HUES48 (cell line): ENCODE measurements around the gene TBX10.

ENCODE experiments used
- H3K27ac ChIP-seq: one replicate; pipeline ENCODE4 v1.7.0; 2013; ENCODE audit warnings: low read depth, low read length, inconsistent platforms
- H3K27me3 ChIP-seq: 2 replicates; pipeline ENCODE4 v1.6.1; 2013; ENCODE audit warnings: mild to moderate bottlenecking, low read length; ENCODE audit not compliant: control insufficient read depth, insufficient read depth
- H3K36me3 ChIP-seq: 2 replicates; pipeline ENCODE4 v1.6.1; 2013; ENCODE audit warnings: low read length; ENCODE audit not compliant: control insufficient read depth, insufficient read depth
- H3K4me1 ChIP-seq: 2 replicates; pipeline ENCODE4 v1.6.1; 2013; ENCODE audit warnings: mild to moderate bottlenecking, low read length; ENCODE audit not compliant: control insufficient read depth, insufficient read depth
- H3K4me3 ChIP-seq: 2 replicates; pipeline ENCODE4 v1.5.1; 2013; ENCODE audit warnings: mild to moderate bottlenecking, low read depth, low read length
- H3K9ac ChIP-seq: 2 replicates; pipeline ENCODE4 v1.6.1; 2013; ENCODE audit warnings: mild to moderate bottlenecking, low read depth, low read length, moderate library complexity
- H3K9me3 ChIP-seq: 2 replicates; pipeline ENCODE4 v1.6.1; 2013; ENCODE audit warnings: low read length; ENCODE audit not compliant: control insufficient read depth, insufficient read depth

The TBX10 gene

GRCh38 chr11:67611704-67612587, 27.6 kb downstream of the TBX10 start:
- peaks cover 47% of the 10 kb centered on the region for H3K36me3 ChIP-seq

GRCh38 chr11:67611165-67611564, 28.4 kb downstream of the TBX10 start:
- Histone ChIP-seq H3K27me3 (no peaks in the 10 kb centered on the region), H3K4me1 (peaks cover 27% of the 10 kb centered on the region; the same call in 1 of the 2 replicates), H3K27ac (no peak overlapping the region), H3K36me3 (peaks cover 47% of the 10 kb centered on the region), H3K9me3 (no peaks in the 10 kb centered on the region), H3K9ac (no peak overlapping the region), H3K4me3 (no peak overlapping the region)

More at GRCh38 chr11:67611704-67612587, 27.6 kb downstream of the TBX10 start:
- H3K27ac ChIP-seq = no peak overlapping the region
- H3K4me1 ChIP-seq = peaks cover 29% of the 10 kb centered on the region
- H3K9ac ChIP-seq = no peak overlapping the region
- H3K4me3 ChIP-seq = no peak overlapping the region
- no peaks in the 10 kb centered on the region for H3K9me3 ChIP-seq
- no peaks in the 10 kb centered on the region for H3K27me3 ChIP-seq

- Histone ChIP-seq H3K9ac (no peak overlapping the region), H3K27ac (no peak overlapping the region), H3K4me1 (peaks cover 28% of the 10 kb centered on the region), H3K27me3 (no peaks in the 10 kb centered on the region), H3K9me3 (no peaks in the 10 kb centered on the region), H3K36me3 (peaks cover 47% of the 10 kb centered on the region), H3K4me3 (no peak overlapping the region)
Measured at GRCh38 chr11:67610302-67610868, 29.2 kb downstream of the TBX10 start.

- Histone ChIP-seq H3K36me3 (peaks cover 47% of the 10 kb centered on the region), H3K27ac (no peak overlapping the region), H3K9me3 (no peaks in the 10 kb centered on the region), H3K4me1 (peaks cover 33% of the 10 kb centered on the region), H3K27me3 (no peaks in the 10 kb centered on the region), H3K4me3 (no peak overlapping the region), H3K9ac (no peak overlapping the region)
Measured at GRCh38 chr11:67609316-67609715, 30.2 kb downstream of the TBX10 start.

GRCh38 chr11:67608486-67608885, 31.1 kb downstream of the TBX10 start:
- Histone ChIP-seq H3K27ac (no peak overlapping the region), H3K36me3 (peaks cover 47% of the 10 kb centered on the region), H3K9me3 (no peaks in the 10 kb centered on the region), H3K4me1 (peaks cover 29% of the 10 kb centered on the region), H3K9ac (no peak overlapping the region), H3K4me3 (no peak overlapping the region), H3K27me3 (no peaks in the 10 kb centered on the region)

- Histone ChIP-seq H3K9ac (no peak overlapping the region), H3K27ac (no peak overlapping the region), H3K4me1 (peaks cover 34% of the 10 kb centered on the region), H3K9me3 (no peaks in the 10 kb centered on the region), H3K36me3 (peaks cover 42% of the 10 kb centered on the region), H3K27me3 (no peaks in the 10 kb centered on the region), H3K4me3 (peak overlapping the region; percentile 98)
Measured at GRCh38 chr11:67607507-67607906, 32.1 kb downstream of the TBX10 start.

GRCh38 chr11:67606492-67607295, 32.9 kb downstream of the TBX10 start, which contains the start of gene NDUFV1:
Gene NDUFV1 (plus strand): TSS chr11:67606936. CDS start chr11:67607005, 69 bp downstream.
- Histone ChIP-seq H3K4me3 (peak within 1 kb of the TSS; percentile 98), H3K9me3 (no peaks in the 10 kb centered on the region), H3K9ac (peak within 1 kb of the TSS; percentile 56), H3K27ac (no peak within 1 kb of the TSS), H3K4me1 (peaks cover 34% of the 10 kb centered on the region), H3K27me3 (no peaks in the 10 kb centered on the region), H3K36me3 (peaks cover 34% of the 10 kb centered on the region)

- H3K36me3 ChIP-seq = peaks cover 28% of the 10 kb centered on the region
- H3K27me3 ChIP-seq = no peaks in the 10 kb centered on the region
- H3K4me1 ChIP-seq = peaks cover 34% of the 10 kb centered on the region
- no peaks in the 10 kb centered on the region for H3K9me3 ChIP-seq
- H3K9ac ChIP-seq = no peak overlapping the region
- peak overlapping the region; percentile 98 for H3K4me3 ChIP-seq
- no peak overlapping the region for H3K27ac ChIP-seq
Measured at GRCh38 chr11:67606093-67606491, 33.5 kb downstream of the TBX10 start.

- H3K36me3 ChIP-seq = peaks cover 23% of the 10 kb centered on the region
- H3K27ac ChIP-seq = no peak overlapping the region
- H3K9me3 ChIP-seq = no peaks in the 10 kb centered on the region
- no peaks in the 10 kb centered on the region for H3K27me3 ChIP-seq
- no peak overlapping the region for H3K9ac ChIP-seq
- H3K4me3 ChIP-seq = no peak overlapping the region
- peaks cover 34% of the 10 kb centered on the region for H3K4me1 ChIP-seq
Measured at GRCh38 chr11:67605231-67606011, 34.1 kb downstream of the TBX10 start.

- Histone ChIP-seq H3K4me3 (no peak overlapping the region), H3K4me1 (peaks cover 34% of the 10 kb centered on the region), H3K27me3 (no peaks in the 10 kb centered on the region), H3K9ac (no peak overlapping the region), H3K36me3 (peaks cover 17% of the 10 kb centered on the region), H3K27ac (no peak overlapping the region), H3K9me3 (no peaks in the 10 kb centered on the region)
Measured at GRCh38 chr11:67604815-67605214, 34.7 kb downstream of the TBX10 start.
